ENCODE data around the gene ARL8B.
"Not testable (repeated sequence)": the region's sequence is repeated elsewhere in the genome, so short reads cannot be mapped to it uniquely, and the experiment has no call there.

ARL8B gene

GRCh38 chr3:5112043-5112442 lies 10.0 kb upstream of the ARL8B start:
- DNase-seq, result no peak

GRCh38 chr3:5113726-5114125 lies 8.4 kb upstream of the ARL8B start:
- not testable (repeated sequence) for DNase-seq

- no peak for DNase-seq
Measured at GRCh38 chr3:5115506-5116162, 6.5 kb upstream of the ARL8B start.

GRCh38 chr3:5116538-5116937 lies 5.6 kb upstream of the ARL8B start:
- DNase-seq, result no peak

- no peak for DNase-seq
Measured at GRCh38 chr3:5120446-5120845, 1.6 kb upstream of the ARL8B start.

- DNase-seq, result peak; percentile 50
Measured at GRCh38 chr3:5122741-5123706, 932 bp downstream of the ARL8B start.

- no peak for DNase-seq
Measured at GRCh38 chr3:5123937-5124336, 1.8 kb downstream of the ARL8B start.

- no peak for DNase-seq
Measured at GRCh38 chr3:5126586-5126985, 4.5 kb downstream of the ARL8B start.

GRCh38 chr3:5128849-5129248 lies 6.8 kb downstream of the ARL8B start:
- DNase-seq, result no peak

GRCh38 chr3:5133239-5134018 lies 11.3 kb downstream of the ARL8B start:
- no peak for DNase-seq

- DNase-seq, result no peak
Measured at GRCh38 chr3:5134019-5134391, 11.9 kb downstream of the ARL8B start.

GRCh38 chr3:5134499-5134898 lies 12.4 kb downstream of the ARL8B start:
- no peak for DNase-seq

- no peak for DNase-seq
Measured at GRCh38 chr3:5136211-5136918, 14.3 kb downstream of the ARL8B start.

GRCh38 chr3:5136919-5137429 lies 14.9 kb downstream of the ARL8B start:
- DNase-seq, result no peak

GRCh38 chr3:5138214-5138981 lies 16.3 kb downstream of the ARL8B start:
- no peak for DNase-seq

- DNase-seq, result no peak
Measured at GRCh38 chr3:5140230-5140621, 18.1 kb downstream of the ARL8B start.

- DNase-seq, result no peak
Measured at GRCh38 chr3:5140839-5141238, 18.7 kb downstream of the ARL8B start.

GRCh38 chr3:5141760-5142159 lies 19.7 kb downstream of the ARL8B start:
- DNase-seq, result no peak

- no peak for DNase-seq
Measured at GRCh38 chr3:5143464-5143863, 21.4 kb downstream of the ARL8B start.

GRCh38 chr3:5144316-5144994 lies 22.4 kb downstream of the ARL8B start:
- no peak for DNase-seq

GRCh38 chr3:5145120-5145519 lies 23.0 kb downstream of the ARL8B start:
- no peak for DNase-seq

Data from right forelimb (tissue), 1 donor.